BE2C (cell line): ENCODE measurements around the gene BMF. TPM values are rescaled to one million over a fixed set of nuclear protein-coding genes. Genes with fewer than 3 reads are reported as not detected.
"Not testable (repeated sequence)": the region's sequence is repeated elsewhere in the genome, so short reads cannot be mapped to it uniquely, and the experiment has no call there.

ENCODE experiments used
- DNase-seq: peaks from one replicate; pipeline ENCODE4 v3.0.0-alpha.2; 2020
- H3K27me3 ChIP-seq: fragments of 250-450 bp; sonication (Bioruptor Pico); 2 replicates; pipeline ENCODE4 v1.5.1; 2020; ENCODE audit warnings: mild to moderate bottlenecking
- H3K36me3 ChIP-seq: fragments of 250-450 bp; sonication (Bioruptor Pico); 2 replicates; pipeline ENCODE4 v1.5.1; 2020; ENCODE audit warnings: mild to moderate bottlenecking
- H3K4me1 ChIP-seq: fragments of 250-450 bp; sonication (Bioruptor Pico); 2 replicates; pipeline ENCODE4 v1.5.1; 2020
- H3K4me3 ChIP-seq: 2 replicates; pipeline ENCODE4 v1.5.1; 2011; ENCODE audit warnings: low read depth, low read length
- H3K9me3 ChIP-seq: fragments of 250-450 bp; sonication (Bioruptor Pico); 2 replicates; pipeline ENCODE4 v1.5.1; 2020
- CTCF ChIP-seq: IDR thresholded peaks from 2 replicates; pipeline ENCODE4 v1.5.1; 2012; ENCODE audit warnings: mild to moderate bottlenecking, low read depth, low read length
- polyA plus RNA-seq: library from polyadenylated mRNA; unstranded; fragments of >200 nt; gene quantifications from one replicate; pipeline ENCODE4 v1.2.1, GENCODE V29; 2012; ENCODE audit warnings: low read depth, missing spikeins; ENCODE audit not compliant: insufficient read length, insufficient read depth

BMF gene
- 17.1 TPM for polyA plus RNA-seq

- Histone ChIP-seq H3K4me3 (peak within 1 kb of the TSS; percentile 71), H3K36me3 (no peaks in the 10 kb centered on the region), H3K4me1 (peaks cover 16% of the 10 kb centered on the region), H3K9me3 (no peaks in the 10 kb centered on the region), H3K27me3 (no peaks in the 10 kb centered on the region)
- peak; percentile 54 for TF ChIP-seq CTCF
- peak; percentile 100 for DNase-seq
Measured at GRCh38 chr15:40108855-40109735, at the start of gene BMF. Gene BMF (minus strand): TSS chr15:40108879. CDS start chr15:40106086, 2,793 bp downstream.

- no peaks in the 10 kb centered on the region for H3K27me3 ChIP-seq
- H3K9me3 ChIP-seq = no peaks in the 10 kb centered on the region
- H3K36me3 ChIP-seq = no peaks in the 10 kb centered on the region
- no peak for TF ChIP-seq CTCF
- H3K4me3 ChIP-seq = no peak overlapping the region
- no peaks in the 10 kb centered on the region for H3K4me1 ChIP-seq
- DNase-seq = no peak
Measured at GRCh38 chr15:40157778-40158447, 49.2 kb upstream of the BMF start.

- Histone ChIP-seq H3K4me1 (peaks cover 3% of the 10 kb centered on the region), H3K9me3 (no peaks in the 10 kb centered on the region), H3K36me3 (no peaks in the 10 kb centered on the region), H3K4me3 (no peak overlapping the region), H3K27me3 (no peaks in the 10 kb centered on the region)
- TF ChIP-seq CTCF = no peak
- DNase-seq = no peak
Measured at GRCh38 chr15:40155270-40155910, 46.7 kb upstream of the BMF start.

- not testable (repeated sequence) for H3K4me3 ChIP-seq, H3K9me3 ChIP-seq, DNase-seq, H3K27me3 ChIP-seq, H3K4me1 ChIP-seq, H3K36me3 ChIP-seq
Measured at GRCh38 chr15:40154821-40155220, 46.1 kb upstream of the BMF start.

- no peak for TF ChIP-seq CTCF
- no peak for DNase-seq
- H3K4me3 ChIP-seq = no peak overlapping the region
- H3K9me3 ChIP-seq = no peaks in the 10 kb centered on the region
- no peaks in the 10 kb centered on the region for H3K36me3 ChIP-seq
- H3K27me3 ChIP-seq = no peaks in the 10 kb centered on the region
- H3K4me1 ChIP-seq = peaks cover 9% of the 10 kb centered on the region
Measured at GRCh38 chr15:40151991-40152390, 43.3 kb upstream of the BMF start.

GRCh38 chr15:40151499-40151898 is 42.8 kb upstream of the BMF start:
- Histone ChIP-seq H3K4me3 (no peak overlapping the region), H3K9me3 (no peaks in the 10 kb centered on the region), H3K4me1 (peaks cover 9% of the 10 kb centered on the region), H3K36me3 (no peaks in the 10 kb centered on the region), H3K27me3 (no peaks in the 10 kb centered on the region)
- no peak for TF ChIP-seq CTCF
- no peak for DNase-seq
